H1 (cell line): Measurements from ENCODE around the gene FMNL2. TPM values are rescaled to one million over a fixed set of nuclear protein-coding genes. Genes with fewer than 3 reads are reported as not detected.

Source experiments
- CTCF ChIA-PET: fragments of 300-600 bp; sonication (Branson Sonifier 250); formaldehyde crosslinking; loops from one replicate; lab custom pipeline; 2021; ENCODE audit not compliant: partially characterized antibody; lab: Charles Lee
- POLR2A ChIA-PET: fragments of 300-600 bp; sonication (Branson Sonifier 250); formaldehyde crosslinking; loops from one replicate; lab custom pipeline; 2021; ENCODE audit warnings: inconsistent platforms; ENCODE audit not compliant: partially characterized antibody; lab: Charles Lee
- DNase-seq, 2 experiments: peaks; one replicate each; pipeline versions ENCODE4 v3.0.0 to v3.0.0-alpha.2; 2010 to 2022; ENCODE audit warnings: low spot score in 2 of 2, low read depth in 1 of 2, mixed read lengths in 1 of 2
- FAIRE-seq: peaks from 2 replicates; lab custom pipeline; 2011; peaks lifted over from hg19 to GRCh38; lab: Jason Lieb, UNC
- H2AFZ ChIP-seq: 2 replicates; pipeline ENCODE4 v1.8.1; 2012; ENCODE audit warnings: low read length, inconsistent platforms
- H2AK5ac ChIP-seq: 2 replicates; pipeline ENCODE4 v1.6.1; 2013; ENCODE audit warnings: low read depth, low read length
- H2BK120ac ChIP-seq: replicated peaks from 2 replicates; pipeline ENCODE3; 2013; ENCODE audit warnings: low read depth, low read length, inconsistent platforms
- H2BK12ac ChIP-seq: 2 replicates; pipeline ENCODE4 v1.6.1; 2013; ENCODE audit warnings: low read depth, low read length
- H2BK15ac ChIP-seq: 2 replicates; pipeline ENCODE4 v1.6.1; 2013; ENCODE audit warnings: low read length
- H2BK20ac ChIP-seq: 2 replicates; pipeline ENCODE4 v1.6.1; 2013; ENCODE audit warnings: low read length
- H2BK5ac ChIP-seq: 2 replicates; pipeline ENCODE4 v1.6.1; 2013; ENCODE audit warnings: low read depth, low read length
- H3K14ac ChIP-seq: 2 replicates; pipeline ENCODE4 v1.6.1; 2013; ENCODE audit warnings: inconsistent platforms; ENCODE audit not compliant: insufficient read length
- H3K18ac ChIP-seq: 2 replicates; pipeline ENCODE4 v1.6.1; 2013; ENCODE audit warnings: low read length; ENCODE audit errors: extremely low read depth
- H3K23ac ChIP-seq: 2 replicates; pipeline ENCODE4 v1.6.1; 2013; ENCODE audit warnings: inconsistent platforms; ENCODE audit not compliant: insufficient read length
- H3K23me2 ChIP-seq: 2 replicates; pipeline ENCODE4 v1.6.1; 2013; ENCODE audit warnings: low read depth, low read length
- H3K27ac ChIP-seq: 2 replicates; pipeline ENCODE4 v1.6.1; 2011; ENCODE audit warnings: low read depth, low read length, inconsistent platforms
- H3K27me3 ChIP-seq, 4 experiments: replicated peaks in 1 of 4; 1 replicate in 1 of 4; 2 replicates in 3 of 4; pipeline versions ENCODE4 v1.6.1 to v1.8.1; 2011 to 2013; ENCODE audit warnings: low read length in 3 of 4, mild to moderate bottlenecking in 3 of 4, inconsistent platforms in 2 of 4, mixed read lengths in 2 of 4, moderate library complexity in 1 of 4; ENCODE audit not compliant: control insufficient read depth in 3 of 4, insufficient read depth in 3 of 4; ENCODE audit errors: extremely low read depth in 1 of 4
- H3K36me3 ChIP-seq, 4 experiments: 2 replicates each; pipeline versions ENCODE4 v1.6.1 to v1.8.1; 2011 to 2013; ENCODE audit warnings: mild to moderate bottlenecking in 4 of 4, low read length in 3 of 4, moderate library complexity in 2 of 4, control low read depth in 1 of 4, inconsistent platforms in 1 of 4; ENCODE audit not compliant: insufficient read depth in 4 of 4, control insufficient read depth in 2 of 4
- H3K4ac ChIP-seq: replicated peaks from 2 replicates; pipeline ENCODE3; 2013; ENCODE audit warnings: low read length, low read depth, mixed read lengths, inconsistent platforms; ENCODE audit not compliant: insufficient read length
- H3K4me1 ChIP-seq, 4 experiments: replicated peaks in 1 of 4; 1 replicate in 1 of 4; 2 replicates in 3 of 4; pipeline versions ENCODE4 v1.6.1 to v1.8.1; 2011 to 2013; ENCODE audit warnings: low read length in 3 of 4, inconsistent platforms in 2 of 4, mixed read lengths in 1 of 4; ENCODE audit not compliant: insufficient read depth in 4 of 4, control insufficient read depth in 3 of 4
- H3K4me2 ChIP-seq, 2 experiments: 2 replicates each; pipeline versions ENCODE4 v1.6.1 to v1.8.1; 2011 to 2013; ENCODE audit warnings: low read depth in 2 of 2, low read length in 2 of 2, control low read depth in 1 of 2, inconsistent platforms in 1 of 2, mild to moderate bottlenecking in 1 of 2; ENCODE audit not compliant: insufficient read depth in 1 of 2
- H3K4me3 ChIP-seq, 4 experiments: fragments of 200-600, 300-600 bp in 1 of 4; sonication (generic), shearing (Covaris generic), sonication (Bioruptor Twin) in 1 of 4; 2 replicates each; pipeline versions ENCODE4 v1.5.1 to v1.8.1; 2011 to 2016; ENCODE audit warnings: low read length in 4 of 4, low read depth in 3 of 4, control low read depth in 2 of 4, inconsistent platforms in 2 of 4, mild to moderate bottlenecking in 2 of 4, mixed read lengths in 1 of 4, moderate library complexity in 1 of 4; ENCODE audit not compliant: insufficient read depth in 2 of 4; ENCODE audit errors: extremely low read depth in 1 of 4
- H3K56ac ChIP-seq: replicated peaks from 2 replicates; pipeline ENCODE3; 2013; ENCODE audit warnings: low read depth, mild to moderate bottlenecking, mixed read lengths, low read length, inconsistent platforms; ENCODE audit not compliant: insufficient read length
- H3K79me1 ChIP-seq: 2 replicates; pipeline ENCODE4 v1.6.1; 2013; ENCODE audit warnings: low read depth, low read length, control low read depth
- H3K79me2 ChIP-seq, 2 experiments: 2 replicates each; pipeline versions ENCODE4 v1.6.1 to v1.8.1; 2012 to 2013; ENCODE audit warnings: low read length in 2 of 2, mild to moderate bottlenecking in 2 of 2, inconsistent platforms in 1 of 2; ENCODE audit not compliant: insufficient read depth in 2 of 2, control insufficient read depth in 1 of 2
- H3K9ac ChIP-seq, 4 experiments: replicated peaks in 1 of 4; 1 replicate in 1 of 4; 2 replicates in 3 of 4; pipeline versions ENCODE4 v1.6.1 to v1.8.1; 2011 to 2013; ENCODE audit warnings: low read depth in 3 of 4, low read length in 3 of 4, control low read depth in 2 of 4, mild to moderate bottlenecking in 2 of 4, moderate library complexity in 2 of 4, inconsistent platforms in 1 of 4; ENCODE audit errors: extremely low read depth in 1 of 4
- H3K9me3 ChIP-seq, 2 experiments: 2 replicates each; pipeline versions ENCODE4 v1.6.1 to v1.8.1; 2012 to 2013; ENCODE audit warnings: mild to moderate bottlenecking in 2 of 2, moderate library complexity in 2 of 2, control low read depth in 1 of 2, inconsistent platforms in 1 of 2, low read depth in 1 of 2, low read length in 1 of 2, mixed read lengths in 1 of 2; ENCODE audit not compliant: insufficient read depth in 2 of 2
- H4K20me1 ChIP-seq, 2 experiments: replicated peaks in 1 of 2; 2 replicates each; pipeline versions ENCODE3 to v1.8.1; 2011 to 2013; ENCODE audit warnings: inconsistent platforms in 2 of 2, low read length in 2 of 2, mild to moderate bottlenecking in 1 of 2; ENCODE audit not compliant: insufficient read depth in 2 of 2, control insufficient read depth in 1 of 2
- H4K5ac ChIP-seq: 2 replicates; pipeline ENCODE4 v1.6.1; 2013; ENCODE audit warnings: low read length, low read depth, mixed read lengths, inconsistent platforms; ENCODE audit not compliant: insufficient read length
- H4K8ac ChIP-seq: 2 replicates; pipeline ENCODE4 v1.8.0; 2013; ENCODE audit warnings: mild to moderate bottlenecking, moderate library complexity, low read length, inconsistent platforms; ENCODE audit not compliant: insufficient read depth; ENCODE audit errors: extremely low read depth
- H4K91ac ChIP-seq: replicated peaks from 2 replicates; pipeline ENCODE3; 2013; ENCODE audit warnings: low read length, mixed read lengths, inconsistent platforms; ENCODE audit not compliant: insufficient read length
- CREB1 ChIP-seq: IDR thresholded peaks from 2 replicates; pipeline ENCODE4 v1.6.1; 2012; ENCODE audit warnings: inconsistent platforms
- CTBP2 ChIP-seq: IDR thresholded peaks from 2 replicates; pipeline ENCODE4 v1.7.0; 2011; ENCODE audit warnings: borderline replicate concordance, mild to moderate bottlenecking, moderate library complexity, mixed read lengths, low read length; ENCODE audit not compliant: insufficient read depth, insufficient read length
- EP300 ChIP-seq, 2 experiments: IDR thresholded peaks; 1 replicate in 1 of 2; 2 replicates in 1 of 2; pipeline ENCODE4 v1.6.1; 2011 to 2012; ENCODE audit warnings: low read depth in 2 of 2, low read length in 2 of 2, mild to moderate bottlenecking in 2 of 2, borderline replicate concordance in 1 of 2, inconsistent platforms in 1 of 2, moderate library complexity in 1 of 2
- HDAC2 ChIP-seq, 2 experiments: fragments of 300-600 bp in 1 of 2; sonication (generic) in 1 of 2; IDR thresholded peaks; 2 replicates each; pipeline ENCODE4 v1.6.1; 2011 to 2012; ENCODE audit warnings: low read depth in 2 of 2, low read length in 2 of 2, mild to moderate bottlenecking in 2 of 2, moderate library complexity in 2 of 2, borderline replicate concordance in 1 of 2, inconsistent platforms in 1 of 2
- JUN ChIP-seq: IDR thresholded peaks from 2 replicates; pipeline ENCODE4 v1.6.1; 2011; ENCODE audit warnings: low read depth, mild to moderate bottlenecking, improper control_type of control experiment, low read length
- KDM1A ChIP-seq: fragments of 200-600, 300-600 bp; sonication (generic); IDR thresholded peaks from 2 replicates; pipeline ENCODE4 v1.7.1; 2016; ENCODE audit warnings: mild to moderate bottlenecking, low read length, borderline replicate concordance
- PHF8 ChIP-seq: fragments of 200-600 bp; sonication (generic); conservative IDR thresholded peaks from 2 replicates; pipeline ENCODE4 v1.7.1; 2012; ENCODE audit warnings: low read depth, mild to moderate bottlenecking, inconsistent platforms, low read length, moderate library complexity
- SIN3A ChIP-seq, 2 experiments: IDR thresholded peaks in 1 of 2; conservative IDR thresholded peaks in 1 of 2; 2 replicates each; pipeline ENCODE4 v1.6.1; 2011 to 2012; ENCODE audit warnings: low read length in 2 of 2, improper control_type of control experiment in 1 of 2, low read depth in 1 of 2, mild to moderate bottlenecking in 1 of 2
- SP1 ChIP-seq: IDR thresholded peaks from 2 replicates; pipeline ENCODE4 v1.6.1; 2011; ENCODE audit warnings: low read depth, low read length
- TBP ChIP-seq: IDR thresholded peaks from 2 replicates; pipeline ENCODE4 v1.6.1; 2011; ENCODE audit warnings: low read depth, low read length, improper control_type of control experiment
- WGBS, 2 experiments: shearing (Covaris generic) in 1 of 2; methylation state at CpG; one replicate each; pipeline versions ENCODE4 v1.1.6 to v1.1.7; 2013 to 2015; ENCODE audit warnings: low lambda C conversion rate in 2 of 2, mixed read lengths in 2 of 2, inconsistent platforms in 1 of 2, low coverage in 1 of 2, missing lambda C conversion rate in 1 of 2; ENCODE audit not compliant: insufficient replicate concordance in 2 of 2, insufficient coverage in 1 of 2, insufficient read length in 1 of 2; ENCODE audit errors: extremely low coverage in 1 of 2, missing lambda C conversion rate in 1 of 2; 5-methylcytosine and 5-hydroxymethylcytosine counted together
- polyA plus RNA-seq, 7 experiments: library from polyadenylated mRNA; depleted of rRNA in 3 of 7; stranded (reverse) in 5 of 7; unstranded in 2 of 7; fragments of >200 nt in 5 of 7; fragments of 200-250 nt in 2 of 7; gene quantifications; 1 replicate in 5 of 7; 2 replicates in 1 of 7; 4 replicates in 1 of 7; pipeline versions ENCODE4 v1.2.1 to v1.2.3, GENCODE V29; 2011 to 2013; ENCODE audit warnings: missing spikeins in 2 of 7, mixed read lengths in 2 of 7
- total RNA-seq: library from RNA; stranded (reverse); fragmentation: NEBNext Ultra II Directional; extraction: Animal tissue kit (Norgen Biotek cat#: 25700); gene quantifications from 2 replicates; pipeline ENCODE4 v1.2.1, GENCODE V29; 2021

FMNL2 gene
- total and polyA plus RNA-seq, 2 of the 8 experiments (the other 6 are each of a cell fraction or from before 2014, with no cell fraction given) = 15.5 to 45.1 TPM

DNA sequence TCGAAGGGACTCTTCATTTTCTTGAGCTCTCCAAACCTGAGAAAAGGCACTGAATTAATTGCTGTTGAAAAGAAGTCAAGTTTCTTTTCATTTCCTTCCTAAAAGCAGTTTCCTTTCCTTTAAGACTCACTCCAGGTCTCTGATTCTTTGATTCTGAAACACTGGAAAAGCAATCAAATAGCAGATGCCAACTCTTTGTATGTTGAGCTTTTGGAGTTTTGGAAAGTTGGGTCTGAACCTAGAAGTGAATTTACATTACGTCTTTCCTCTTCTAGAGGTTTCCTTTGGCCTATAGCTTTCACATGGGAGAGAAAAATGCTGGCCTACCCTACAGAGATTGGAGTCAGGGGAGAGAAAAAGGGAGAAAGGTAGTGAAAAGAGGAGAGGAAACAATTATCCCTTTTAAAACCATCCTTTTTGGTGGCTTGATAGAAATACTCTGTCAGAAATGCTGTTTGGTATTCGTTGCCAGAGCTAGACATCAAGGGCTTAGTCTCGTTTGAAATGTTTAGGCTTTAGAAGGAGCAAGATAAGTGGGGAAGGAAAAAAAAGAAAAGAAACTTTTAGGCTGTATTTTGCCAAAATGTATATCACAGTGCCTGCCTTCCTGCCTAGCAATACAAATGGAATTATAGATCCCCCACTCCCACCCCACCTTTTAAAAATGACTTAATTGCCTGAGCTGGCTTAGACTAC lies 194.6 kb downstream of the FMNL2 start:
- POLR2A ChIA-PET = no interaction called here
- H3K27ac ChIP-seq = no peak overlapping the region

More for the DNA sequence above, 194.6 kb downstream of the FMNL2 start:
- H3K14ac ChIP-seq = no peak overlapping the region
- no peak overlapping the region for H2AFZ ChIP-seq
- H2BK5ac ChIP-seq = no peak overlapping the region
- H3K23ac ChIP-seq = no peak overlapping the region
- peaks cover 0 to 4% of the 10 kb centered on the region in 2 experiments for H4K20me1 ChIP-seq
- no peak overlapping the region for H3K4me2 ChIP-seq
- no peaks in the 10 kb centered on the region for H3K79me1 ChIP-seq
- no peak overlapping the region for H3K4ac ChIP-seq
- H3K4me3 ChIP-seq = no peak overlapping the region
- CTCF ChIA-PET = interaction anchor here (0.6 to 1.1 kb wide), 5 partner anchors 10 to 367 kb away, joined by 3 to 4 read pairs (median 3); no protein-coding TSS in a partner anchor
- H3K23me2 ChIP-seq = no peaks in the 10 kb centered on the region
- no peak overlapping the region; the same call in 1 of the 2 replicates for H2BK15ac ChIP-seq
- no peak for DNase-seq
- H4K5ac ChIP-seq = no peak overlapping the region
- H3K4me1 ChIP-seq = peaks cover 2 to 7% (median 6%) of the 10 kb centered on the region in 4 experiments; a peak in 3 of 7 replicates
- no peaks in the 10 kb centered on the region for H3K36me3 ChIP-seq
- H3K56ac ChIP-seq = no peak overlapping the region
- 82% methylated on average over 4 of the region's 4 CpGs; no CpG with 5 or more reads in 1 of the 2 experiments for WGBS, 2 experiments
- H3K18ac ChIP-seq = no peak overlapping the region
- no peaks in the 10 kb centered on the region for H3K27me3 ChIP-seq
- no peak overlapping the region for H2BK120ac ChIP-seq
- no peak overlapping the region for H2BK20ac ChIP-seq
- no peak overlapping the region for H3K9ac ChIP-seq
- no peak overlapping the region for H4K8ac ChIP-seq
- no peak for TF ChIP-seq EP300 (IDR thresholded peaks at IDR 0.05; ENCODE audit: borderline replicate concordance in 1 of 2, low read depth in 2 of 2, low read length in 2 of 2)
- no peak for TF ChIP-seq CTBP2
- TF ChIP-seq SIN3A (conservative IDR thresholded peaks at IDR 0.05 in 1 of 2, IDR thresholded peaks at IDR 0.05 in 1 of 2; ENCODE audit: low read depth in 1 of 2, low read length in 2 of 2) = no peak
- TF ChIP-seq SP1 = no peak
- no peak for TF ChIP-seq HDAC2 (IDR thresholded peaks at IDR 0.05; ENCODE audit: borderline replicate concordance in 1 of 2, low read depth in 2 of 2, low read length in 2 of 2)
- no peak for TF ChIP-seq KDM1A
- TF ChIP-seq CREB1 = no peak
- no peak for TF ChIP-seq TBP
- TF ChIP-seq PHF8 = no peak
- no peak for TF ChIP-seq JUN
- no peak overlapping the region for H2BK12ac ChIP-seq
- peaks cover 0 to 45% of the 10 kb centered on the region in 2 experiments; a peak in 2 of 4 replicates for H3K79me2 ChIP-seq
- H3K9me3 ChIP-seq = no peaks in the 10 kb centered on the region
- no peak for FAIRE-seq
- H2AK5ac ChIP-seq = no peak overlapping the region
- no peak overlapping the region for H4K91ac ChIP-seq
